DND-41 (cell line): ENCODE measurements around the gene MLNR.

Source experiments
- EZH2 ChIP-seq: IDR thresholded peaks from 3 replicates; pipeline ENCODE4 v1.6.1; 2012; ENCODE audit warnings: borderline replicate concordance, low read depth, mild to moderate bottlenecking, moderate library complexity, low read length, inconsistent platforms; ENCODE audit not compliant: severe bottlenecking
- TF ChIP-seq, protein P1 (sequence below): IDR thresholded peaks from 2 replicates; pipeline ENCODE4 v1.5.1; 2012; ENCODE audit warnings: borderline replicate concordance, low read length, moderate library complexity, mild to moderate bottlenecking; ENCODE audit not compliant: poor library complexity, severe bottlenecking; ENCODE audit errors: extremely low read depth

DNA sequence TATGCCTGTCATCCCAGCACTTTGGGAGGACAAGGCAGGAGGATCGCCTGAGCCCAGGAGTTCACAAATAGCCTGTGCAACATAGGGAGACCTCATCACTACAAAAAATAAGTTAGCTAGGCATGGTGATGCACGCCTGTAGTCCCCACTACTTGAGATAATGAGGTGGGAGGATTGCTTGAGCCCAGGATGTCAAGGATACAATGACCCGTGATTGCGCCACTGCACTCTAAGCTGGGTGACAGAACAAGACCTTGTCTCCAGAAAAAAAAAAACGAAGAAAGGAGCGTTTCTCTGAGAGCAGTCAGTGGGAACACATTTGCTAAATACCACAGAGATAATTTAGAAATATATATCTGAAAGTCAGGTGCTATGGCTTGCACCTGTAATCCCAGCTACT is 39.4 kb downstream of the MLNR start:
- TF ChIP-seq, protein P1, sequence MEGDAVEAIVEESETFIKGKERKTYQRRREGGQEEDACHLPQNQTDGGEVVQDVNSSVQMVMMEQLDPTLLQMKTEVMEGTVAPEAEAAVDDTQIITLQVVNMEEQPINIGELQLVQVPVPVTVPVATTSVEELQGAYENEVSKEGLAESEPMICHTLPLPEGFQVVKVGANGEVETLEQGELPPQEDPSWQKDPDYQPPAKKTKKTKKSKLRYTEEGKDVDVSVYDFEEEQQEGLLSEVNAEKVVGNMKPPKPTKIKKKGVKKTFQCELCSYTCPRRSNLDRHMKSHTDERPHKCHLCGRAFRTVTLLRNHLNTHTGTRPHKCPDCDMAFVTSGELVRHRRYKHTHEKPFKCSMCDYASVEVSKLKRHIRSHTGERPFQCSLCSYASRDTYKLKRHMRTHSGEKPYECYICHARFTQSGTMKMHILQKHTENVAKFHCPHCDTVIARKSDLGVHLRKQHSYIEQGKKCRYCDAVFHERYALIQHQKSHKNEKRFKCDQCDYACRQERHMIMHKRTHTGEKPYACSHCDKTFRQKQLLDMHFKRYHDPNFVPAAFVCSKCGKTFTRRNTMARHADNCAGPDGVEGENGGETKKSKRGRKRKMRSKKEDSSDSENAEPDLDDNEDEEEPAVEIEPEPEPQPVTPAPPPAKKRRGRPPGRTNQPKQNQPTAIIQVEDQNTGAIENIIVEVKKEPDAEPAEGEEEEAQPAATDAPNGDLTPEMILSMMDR = no peak
- no peak for TF ChIP-seq EZH2
